Measurements from ENCODE around the gene ADIG.

- TF ChIP-seq CTCF (IDR thresholded peaks at IDR 0.05) (no peak), POLR2A (IDR thresholded peaks at IDR 0.05) (no peak)
Observed at GRCh38 chr20:38581013-38581412, at the start of gene ADIG.

Data from lower leg skin (tissue), 3 donors.